Stimulated activated effector memory CD8-positive, alpha-beta T cell treated with anti-CD3 and anti-CD28 coated beads, Interleukin-12 subunit alpha, Interleukin-12 subunit beta, amount 100 ng/mL, for 72 hours (primary cell): ENCODE results near the gene NCKAP5.

Source experiments
- ATAC-seq: fragments of 150-1000 bp; cut with Tn5 transposase; 2 replicates; pipeline ENCODE4 v1.10.0; 2021
- DNase-seq, 2 donors: peaks; one replicate each; pipeline ENCODE4 v3.0.0; 2021 to 2022; ENCODE audit warnings: low spot score in 2 of 2
- H3K27ac Mint-ChIP-seq: one replicate; pipeline ENCODE4 v1.8.0; 2022; ENCODE audit warnings: mild to moderate bottlenecking, mixed read lengths
- H3K36me3 Mint-ChIP-seq: one replicate; pipeline ENCODE4 v1.8.0; 2022; ENCODE audit warnings: mild to moderate bottlenecking, mixed read lengths
- H3K4me1 Mint-ChIP-seq: one replicate; pipeline ENCODE4 v1.8.0; 2022; ENCODE audit warnings: mixed read lengths
- H3K4me3 Mint-ChIP-seq: one replicate; pipeline ENCODE4 v1.8.0; 2022; ENCODE audit warnings: mild to moderate bottlenecking, mixed read lengths
- H3K9me3 Mint-ChIP-seq: one replicate; pipeline ENCODE4 v1.8.0; 2022; ENCODE audit warnings: mixed read lengths

NCKAP5 gene

DNA sequence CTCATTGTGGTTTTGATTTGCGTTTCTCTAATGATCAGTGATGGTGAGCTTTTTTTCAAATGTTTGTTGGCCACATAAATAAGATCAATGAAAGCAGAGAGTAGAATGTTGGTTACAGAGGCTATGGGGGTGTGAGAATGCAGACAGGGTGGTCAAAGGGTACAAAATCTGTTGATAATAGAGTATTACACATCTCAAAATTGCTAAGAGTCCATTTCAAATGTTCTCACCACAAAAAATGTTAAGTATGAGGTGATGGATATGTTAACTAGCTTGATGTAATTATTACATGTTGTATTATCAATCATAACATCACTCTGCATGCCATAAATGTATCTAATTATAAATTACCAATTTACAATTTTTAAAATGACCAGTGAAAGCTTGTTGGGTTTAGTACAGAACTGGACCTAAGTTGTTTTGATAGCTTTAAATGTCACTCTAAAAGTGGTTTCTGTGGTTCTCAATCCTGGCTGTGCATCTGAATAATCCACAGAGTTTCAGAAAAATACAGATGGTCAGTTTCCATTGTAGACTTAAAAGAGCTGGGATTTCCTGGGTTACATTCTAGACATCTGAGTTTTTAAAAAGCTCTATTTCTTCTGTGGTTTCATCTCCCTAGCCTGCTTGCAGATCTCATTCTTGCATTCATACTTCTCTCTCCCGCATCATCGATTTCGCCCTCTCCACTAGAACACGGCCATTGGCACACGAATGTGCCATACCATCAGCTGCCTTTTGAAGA, 612.2 kb downstream of the NCKAP5 start:
- H3K9me3 Mint-ChIP-seq, result peaks cover 19% of the 10 kb centered on the region
- ATAC-seq, result no peak
- no peaks in the 10 kb centered on the region for H3K4me1 Mint-ChIP-seq

DNA sequence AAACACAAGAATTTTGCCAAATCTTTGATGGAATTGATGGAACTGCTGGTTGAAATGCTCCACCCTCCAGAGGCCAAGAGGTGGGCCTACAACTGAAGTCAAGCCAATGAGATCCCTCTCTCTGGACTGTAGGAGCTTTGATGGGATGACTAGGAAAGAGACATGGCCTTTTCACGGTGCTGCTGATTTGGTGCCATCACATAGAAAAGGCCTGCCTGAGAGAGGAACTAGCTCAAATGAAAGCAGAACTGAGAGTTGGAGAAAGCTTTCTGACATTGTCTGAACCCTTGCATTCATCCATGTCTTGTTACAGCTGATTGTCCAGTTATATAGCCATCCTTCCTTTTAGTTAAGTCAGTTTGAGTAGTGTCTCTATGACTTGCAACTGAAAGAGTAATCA, 614.5 kb downstream of the NCKAP5 start:
- Mint-ChIP-seq H3K27ac (no peak overlapping the region), H3K36me3 (no peaks in the 10 kb centered on the region), H3K4me1 (no peaks in the 10 kb centered on the region), H3K9me3 (peaks cover 13% of the 10 kb centered on the region), H3K4me3 (no peak overlapping the region)
- no peak for DNase-seq
- no peak for ATAC-seq

More for the DNA sequence above, 612.2 kb downstream of the NCKAP5 start:
- H3K4me3 Mint-ChIP-seq, result no peak overlapping the region
- no peaks in the 10 kb centered on the region for H3K36me3 Mint-ChIP-seq
- no peak overlapping the region for H3K27ac Mint-ChIP-seq
- DNase-seq, result no peak

DNA sequence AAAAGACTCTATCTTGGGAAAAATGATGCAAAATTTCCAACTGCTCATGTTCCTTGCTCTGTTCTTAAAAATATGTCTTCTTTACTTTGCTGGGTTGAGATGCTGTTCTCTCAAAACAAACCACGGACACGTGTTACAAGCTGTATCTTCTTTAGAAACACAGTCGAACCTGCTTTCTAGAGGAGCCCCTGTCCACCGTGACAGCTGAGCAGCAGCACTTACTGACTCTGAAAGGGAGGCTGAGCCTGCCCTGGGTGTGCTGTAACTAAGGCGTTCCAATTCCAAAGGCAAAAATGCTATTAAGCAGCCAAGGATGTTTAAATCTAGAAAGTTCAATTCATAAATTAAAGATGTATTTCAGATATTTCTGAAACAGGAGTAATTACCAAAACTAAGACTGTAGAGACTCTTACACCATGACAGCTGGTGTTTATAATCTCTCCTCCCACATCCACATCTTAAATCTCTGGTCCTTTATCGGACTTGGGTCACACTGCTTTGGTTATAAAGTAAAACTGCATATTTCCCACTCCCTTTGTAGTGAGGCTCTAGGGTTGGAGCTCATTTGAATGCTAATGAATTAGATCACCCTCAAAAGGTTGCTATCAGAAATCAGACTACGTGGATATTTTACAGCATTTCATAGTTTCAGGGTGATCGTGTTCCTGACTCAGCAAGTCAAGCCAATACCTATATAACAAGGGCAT, 617.1 kb downstream of the NCKAP5 start:
- no peak for ATAC-seq
- H3K36me3 Mint-ChIP-seq, result no peaks in the 10 kb centered on the region
- peaks cover 8% of the 10 kb centered on the region for H3K9me3 Mint-ChIP-seq
- no peak overlapping the region for H3K27ac Mint-ChIP-seq
- H3K4me1 Mint-ChIP-seq, result no peaks in the 10 kb centered on the region
- no peak for DNase-seq
- no peak overlapping the region for H3K4me3 Mint-ChIP-seq

DNA sequence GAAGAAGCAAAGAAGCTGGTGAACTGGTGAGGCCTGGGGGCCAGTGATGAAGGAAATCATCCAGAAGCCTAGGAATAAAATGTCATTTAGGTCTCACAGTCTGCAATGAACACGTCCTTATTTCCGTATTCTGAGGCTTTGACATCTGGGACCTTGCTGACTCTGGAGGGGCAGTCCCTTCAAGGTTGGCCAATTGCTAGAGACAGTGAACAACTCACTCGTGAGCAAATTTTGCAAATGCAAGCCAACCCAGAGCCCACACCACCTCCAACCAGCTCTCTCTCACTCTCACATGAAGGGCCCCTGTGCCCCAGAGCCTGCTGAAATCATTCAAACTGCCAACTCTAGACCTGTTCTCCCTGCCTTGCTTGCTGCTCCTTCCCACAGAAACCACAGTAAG, 619.2 kb downstream of the NCKAP5 start:
- ATAC-seq (no peak), DNase-seq (no peak)

DNA sequence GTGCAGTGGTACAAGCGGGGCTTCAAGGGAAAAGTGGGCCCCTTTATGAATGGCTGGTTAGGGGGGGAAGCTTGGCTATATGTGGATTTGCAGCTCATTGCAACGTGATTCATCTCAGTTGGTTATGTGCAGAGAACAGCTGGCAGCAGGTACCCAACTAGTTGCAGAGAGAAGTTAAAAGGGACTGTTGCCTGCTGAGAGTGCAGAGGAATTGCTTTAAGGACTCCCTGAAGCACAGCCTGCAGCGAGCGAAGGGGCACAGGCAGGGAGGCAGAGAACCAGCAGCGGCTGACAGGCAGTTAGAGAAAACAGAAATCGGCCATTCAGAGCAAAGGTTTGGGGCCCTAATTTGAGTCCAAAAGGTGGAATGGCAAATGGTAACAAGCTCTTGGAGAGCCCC, 620.1 kb downstream of the NCKAP5 start:
- DNase-seq, result no peak
- Mint-ChIP-seq H3K4me1 (no peaks in the 10 kb centered on the region), H3K27ac (no peak overlapping the region), H3K36me3 (no peaks in the 10 kb centered on the region), H3K9me3 (peaks cover 5% of the 10 kb centered on the region), H3K4me3 (no peak overlapping the region)
- no peak for ATAC-seq

More for the DNA sequence above, 619.2 kb downstream of the NCKAP5 start:
- Mint-ChIP-seq H3K4me3 (no peak overlapping the region), H3K9me3 (peaks cover 8% of the 10 kb centered on the region), H3K27ac (no peak overlapping the region), H3K36me3 (no peaks in the 10 kb centered on the region), H3K4me1 (no peaks in the 10 kb centered on the region)

DNA sequence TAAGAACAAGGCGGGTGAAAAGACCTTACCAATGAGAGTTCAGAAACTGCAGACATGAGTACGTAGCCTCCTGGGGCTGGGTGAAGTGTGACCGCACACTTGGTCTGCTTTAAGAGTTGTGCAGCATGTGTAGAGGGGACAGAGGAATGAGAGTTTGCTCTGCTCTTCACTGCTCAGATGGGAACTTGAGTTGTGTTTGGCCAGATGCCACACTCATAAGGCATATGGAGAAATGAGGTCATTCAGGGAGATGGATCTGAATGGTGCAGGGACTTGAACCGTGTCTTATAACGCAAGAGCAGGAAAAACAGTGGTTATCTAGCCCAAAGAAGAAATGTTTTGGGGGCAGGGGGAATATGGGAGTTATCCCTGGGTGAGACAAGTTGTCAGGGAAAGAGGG, 624.4 kb downstream of the NCKAP5 start:
- H3K9me3 Mint-ChIP-seq, result peaks cover 6% of the 10 kb centered on the region
- no peak for ATAC-seq

DNA sequence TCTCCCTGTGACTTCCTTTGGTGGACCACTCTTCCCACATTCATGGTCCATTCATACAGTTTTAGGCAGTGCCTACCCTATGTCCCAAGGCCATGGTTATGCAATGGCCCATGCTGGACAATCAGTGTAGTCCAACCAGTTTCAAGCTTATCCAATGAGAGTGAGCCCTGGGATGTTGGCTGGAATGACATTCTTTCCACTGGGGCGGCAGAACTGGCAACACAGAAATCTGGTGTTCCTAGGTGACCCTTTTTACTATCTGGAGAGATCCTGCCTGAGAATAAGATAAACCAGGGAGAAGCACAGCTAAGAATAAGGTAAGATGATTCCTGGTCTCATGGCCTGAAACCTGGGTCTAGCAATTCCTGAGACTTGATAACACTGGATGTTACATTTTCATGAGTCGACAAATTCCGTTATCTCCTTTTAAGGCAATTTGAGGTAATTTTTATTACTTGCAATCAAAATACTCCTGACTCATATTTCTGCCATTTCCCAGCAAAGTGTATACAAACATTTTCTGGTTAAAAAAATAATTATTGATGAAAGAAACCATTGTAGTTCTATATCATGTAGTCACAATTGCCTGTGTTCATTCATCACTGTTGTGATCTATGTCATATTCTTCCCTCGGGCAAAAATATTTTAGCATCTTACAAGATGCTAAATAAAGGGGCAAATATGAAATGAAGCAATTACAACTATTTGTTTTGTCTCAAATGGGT, 626.8 kb downstream of the NCKAP5 start:
- Mint-ChIP-seq H3K27ac (no peak overlapping the region), H3K36me3 (no peaks in the 10 kb centered on the region), H3K4me3 (no peak overlapping the region), H3K4me1 (no peaks in the 10 kb centered on the region), H3K9me3 (peaks cover 4% of the 10 kb centered on the region)
- DNase-seq, result no peak
- no peak for ATAC-seq

More for the DNA sequence above, 624.4 kb downstream of the NCKAP5 start:
- Mint-ChIP-seq H3K36me3 (no peaks in the 10 kb centered on the region), H3K27ac (no peak overlapping the region), H3K4me1 (no peaks in the 10 kb centered on the region), H3K4me3 (no peak overlapping the region)
- no peak for DNase-seq

DNA sequence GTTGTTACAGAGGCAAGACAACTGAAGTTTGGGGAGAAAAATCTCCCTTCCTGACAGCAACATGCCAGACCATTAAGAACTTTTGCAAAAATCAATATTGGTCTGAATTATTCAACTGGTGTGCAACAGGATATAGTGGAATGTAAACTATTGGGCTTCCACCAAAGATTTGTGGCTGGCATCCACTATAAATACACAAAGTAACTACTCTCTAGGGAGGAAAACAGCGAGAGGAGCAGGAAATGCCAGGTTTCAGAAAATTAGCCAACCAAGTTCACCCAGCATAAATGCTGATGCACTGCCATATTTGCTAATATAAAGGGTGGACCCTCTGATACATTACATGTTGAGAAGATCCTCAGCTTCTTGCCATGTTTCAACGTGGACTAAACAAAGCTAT, 630.6 kb downstream of the NCKAP5 start:
- H3K4me1 Mint-ChIP-seq, result no peaks in the 10 kb centered on the region
- no peak overlapping the region for H3K27ac Mint-ChIP-seq
- peaks cover 8% of the 10 kb centered on the region for H3K9me3 Mint-ChIP-seq
- DNase-seq (no peak), ATAC-seq (no peak)
- no peak overlapping the region for H3K4me3 Mint-ChIP-seq
- no peaks in the 10 kb centered on the region for H3K36me3 Mint-ChIP-seq

DNA sequence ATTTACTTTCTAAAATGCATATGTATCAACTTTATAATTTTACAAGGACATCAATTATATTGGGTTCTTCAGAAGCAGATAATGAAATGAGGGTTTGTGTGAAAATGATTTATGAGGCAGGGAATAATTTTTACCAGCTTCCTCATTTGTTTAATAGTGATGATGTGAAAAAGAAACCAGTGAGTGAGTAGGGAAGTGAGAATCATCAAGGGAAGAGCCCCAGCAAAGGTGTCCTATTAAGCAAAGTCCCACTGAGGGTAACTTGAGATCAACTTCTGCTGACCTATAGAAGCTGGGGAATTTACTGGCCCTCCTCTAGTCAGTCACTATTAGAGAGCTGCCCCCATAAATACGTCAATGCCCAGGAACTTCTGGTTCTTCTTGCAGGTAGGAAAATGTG, 631.5 kb downstream of the NCKAP5 start:
- H3K9me3 Mint-ChIP-seq, result peaks cover 8% of the 10 kb centered on the region
- H3K4me1 Mint-ChIP-seq, result no peaks in the 10 kb centered on the region
- H3K4me3 Mint-ChIP-seq, result no peak overlapping the region
- no peaks in the 10 kb centered on the region for H3K36me3 Mint-ChIP-seq
- H3K27ac Mint-ChIP-seq, result no peak overlapping the region
- DNase-seq (no peak), ATAC-seq (no peak)

DNA sequence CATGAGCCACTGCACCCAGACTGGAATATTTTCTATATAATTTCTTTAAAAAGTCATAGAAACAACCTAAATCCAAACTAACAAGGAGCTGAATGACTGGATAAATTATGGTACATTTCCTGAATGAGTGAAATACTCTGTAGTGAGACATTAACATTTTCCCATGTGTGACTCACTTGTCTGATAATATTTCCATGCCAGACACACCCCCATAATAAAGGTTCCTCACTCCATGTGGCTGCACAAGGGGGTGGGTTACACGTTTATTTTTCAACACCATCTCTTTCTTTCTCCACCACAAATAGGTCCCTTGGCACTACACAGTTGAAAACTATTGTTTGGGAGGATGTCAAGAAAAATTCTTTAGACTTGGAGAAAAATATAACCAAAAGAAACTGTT, 632.0 kb downstream of the NCKAP5 start:
- Mint-ChIP-seq H3K4me1 (no peaks in the 10 kb centered on the region), H3K36me3 (no peaks in the 10 kb centered on the region), H3K27ac (no peak overlapping the region), H3K9me3 (peaks cover 8% of the 10 kb centered on the region), H3K4me3 (no peak overlapping the region)
- DNase-seq (no peak), ATAC-seq (no peak)

DNA sequence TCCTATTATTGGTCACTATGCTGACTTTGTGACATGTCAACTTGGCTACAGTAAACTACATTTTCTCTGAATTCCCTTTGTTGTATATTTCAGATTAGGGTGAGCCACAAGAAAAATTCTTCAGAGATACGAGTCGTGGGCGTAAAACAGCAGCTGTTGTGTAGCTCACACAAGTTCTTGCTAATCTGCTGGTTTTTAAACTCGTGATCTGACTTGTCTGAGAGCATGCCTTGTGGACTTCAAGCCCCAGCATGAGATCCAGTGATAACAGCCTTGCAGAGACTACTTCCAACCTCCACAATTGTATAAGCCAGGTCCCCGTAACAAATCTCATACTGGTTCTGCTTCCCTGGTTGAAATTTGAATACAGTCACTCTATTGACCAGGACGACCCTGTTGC, 638.5 kb downstream of the NCKAP5 start:
- ATAC-seq (no peak), DNase-seq (no peak)
- Mint-ChIP-seq H3K4me3 (no peak overlapping the region), H3K36me3 (no peaks in the 10 kb centered on the region), H3K4me1 (no peaks in the 10 kb centered on the region), H3K9me3 (peaks cover 8% of the 10 kb centered on the region), H3K27ac (no peak overlapping the region)

DNA sequence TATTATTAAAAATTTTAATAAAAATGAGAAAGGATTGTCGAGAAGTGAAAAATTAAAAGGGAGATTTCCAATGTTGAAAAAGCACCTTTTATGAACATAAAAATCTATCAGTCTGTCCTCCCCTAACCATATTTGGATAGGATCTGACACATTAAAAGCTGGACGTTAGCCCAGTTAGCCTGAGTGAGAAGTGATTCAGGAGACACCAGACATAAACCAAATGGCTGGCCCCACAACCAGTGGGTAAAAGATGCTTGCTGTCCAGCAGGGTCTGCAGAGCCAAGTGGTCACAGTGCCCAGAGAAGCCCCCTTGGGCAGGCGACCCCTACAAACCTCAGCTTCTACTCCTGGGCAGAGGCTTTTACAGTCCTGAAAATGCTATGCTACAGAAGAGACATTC, 644.5 kb downstream of the NCKAP5 start:
- ATAC-seq (no peak), DNase-seq (no peak)
- no peaks in the 10 kb centered on the region for H3K36me3 Mint-ChIP-seq
- H3K27ac Mint-ChIP-seq, result no peak overlapping the region
- no peak overlapping the region for H3K4me3 Mint-ChIP-seq
- H3K4me1 Mint-ChIP-seq, result no peaks in the 10 kb centered on the region
- H3K9me3 Mint-ChIP-seq, result peaks cover 18% of the 10 kb centered on the region

DNA sequence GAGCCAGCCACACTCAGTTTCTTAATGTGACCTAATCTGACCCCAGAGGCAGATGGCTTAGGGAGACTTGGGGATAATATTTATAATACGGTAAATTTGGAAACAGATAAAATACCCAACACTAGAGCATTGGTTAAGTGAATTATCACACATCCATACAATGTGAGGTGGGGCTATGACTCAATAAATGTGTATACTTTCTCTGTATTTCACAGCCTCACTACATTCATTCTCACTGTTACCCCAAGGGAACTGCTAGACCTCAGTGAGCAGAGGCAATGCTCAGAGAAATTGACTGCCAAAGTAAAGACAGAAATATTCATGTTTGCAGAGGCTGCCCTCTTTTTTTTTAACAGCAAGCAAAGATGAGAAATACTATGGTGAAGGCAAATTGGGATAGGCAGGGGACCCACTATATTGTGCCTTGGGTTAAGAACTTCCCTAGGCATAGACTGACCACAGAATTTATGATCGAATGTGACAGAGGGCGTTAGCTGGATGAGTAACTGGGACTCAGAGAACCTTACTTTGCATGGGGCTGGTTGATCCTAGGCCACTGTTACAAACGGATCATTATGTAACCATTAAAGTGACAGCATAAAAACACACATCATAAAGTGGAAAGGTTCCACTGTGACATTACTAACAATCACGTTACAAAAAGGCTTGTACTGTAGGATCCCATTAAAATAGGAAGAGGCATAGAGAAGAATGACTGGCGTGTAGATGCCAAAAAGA, 652.3 kb downstream of the NCKAP5 start:
- DNase-seq, result no peak
- H3K36me3 Mint-ChIP-seq, result no peaks in the 10 kb centered on the region

DNA sequence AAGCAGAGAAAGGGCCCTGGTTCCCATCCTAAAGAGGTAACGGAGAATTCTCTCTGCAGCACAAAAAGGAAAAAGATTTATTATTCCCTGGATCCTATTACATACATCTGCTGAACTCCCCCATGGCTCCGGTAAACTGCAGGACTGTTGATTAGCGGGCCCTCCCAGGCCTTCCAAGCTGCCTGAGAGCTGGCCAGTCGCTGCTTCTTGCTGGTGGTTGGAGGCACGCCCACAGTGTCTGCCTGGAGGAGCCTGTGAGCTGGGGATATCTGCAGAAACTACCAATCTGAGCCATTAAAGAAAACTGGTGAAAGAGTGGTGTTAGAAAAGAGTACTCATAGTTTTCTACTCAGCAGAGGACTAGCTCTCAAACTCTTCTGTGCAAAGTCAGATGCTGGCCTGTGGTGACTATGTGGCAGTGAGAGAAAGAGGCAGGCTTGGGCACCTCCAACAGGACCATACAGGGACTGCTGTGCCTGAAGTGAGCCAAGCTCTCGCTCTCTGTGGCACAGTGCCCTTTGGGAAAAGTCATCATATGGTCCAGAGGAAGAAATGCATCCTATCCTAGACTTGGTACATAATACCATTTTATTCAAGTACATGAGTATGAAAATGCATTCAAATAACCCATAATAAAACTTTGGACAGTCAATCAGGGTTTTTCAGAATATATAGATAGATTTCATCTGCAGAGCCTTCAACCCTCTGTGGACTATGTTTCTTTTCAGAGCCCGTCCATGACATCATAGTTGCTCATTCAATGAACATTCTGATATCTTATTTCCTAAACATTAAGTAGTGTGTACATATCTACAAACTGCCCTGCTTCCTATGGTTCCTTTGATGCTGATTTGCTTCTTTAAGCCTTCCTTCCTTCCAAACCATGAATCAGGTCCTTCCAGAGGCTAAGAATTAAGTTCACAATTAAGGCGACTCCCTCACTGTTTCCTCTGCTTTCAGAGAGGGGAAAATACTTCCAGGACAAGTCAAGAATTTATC, 656.2 kb downstream of the NCKAP5 start:
- DNase-seq (no peak), ATAC-seq (no peak)
- Mint-ChIP-seq H3K36me3 (no peaks in the 10 kb centered on the region), H3K4me3 (no peak overlapping the region), H3K27ac (no peak overlapping the region), H3K9me3 (peaks cover 11% of the 10 kb centered on the region), H3K4me1 (no peaks in the 10 kb centered on the region)

More for the DNA sequence above, 652.3 kb downstream of the NCKAP5 start:
- H3K9me3 Mint-ChIP-seq, result peaks cover 11% of the 10 kb centered on the region
- H3K4me3 Mint-ChIP-seq, result no peak overlapping the region
- H3K27ac Mint-ChIP-seq, result no peak overlapping the region
- no peak for ATAC-seq
- H3K4me1 Mint-ChIP-seq, result no peaks in the 10 kb centered on the region
